VCaP (cell line): ENCODE data around the gene TOPBP1.

Experiments used
- H3K27ac ChIP-seq: fragments of 450-650 bp; 2 replicates; pipeline ENCODE4 v1.5.1; 2017
- TF ChIP-seq, protein P1 (sequence below): fragments of 450-650 bp; conservative IDR thresholded peaks from 2 replicates; pipeline ENCODE4 v1.5.1; 2017; ENCODE audit warnings: mild to moderate bottlenecking, moderate library complexity

The TOPBP1 gene

DNA sequence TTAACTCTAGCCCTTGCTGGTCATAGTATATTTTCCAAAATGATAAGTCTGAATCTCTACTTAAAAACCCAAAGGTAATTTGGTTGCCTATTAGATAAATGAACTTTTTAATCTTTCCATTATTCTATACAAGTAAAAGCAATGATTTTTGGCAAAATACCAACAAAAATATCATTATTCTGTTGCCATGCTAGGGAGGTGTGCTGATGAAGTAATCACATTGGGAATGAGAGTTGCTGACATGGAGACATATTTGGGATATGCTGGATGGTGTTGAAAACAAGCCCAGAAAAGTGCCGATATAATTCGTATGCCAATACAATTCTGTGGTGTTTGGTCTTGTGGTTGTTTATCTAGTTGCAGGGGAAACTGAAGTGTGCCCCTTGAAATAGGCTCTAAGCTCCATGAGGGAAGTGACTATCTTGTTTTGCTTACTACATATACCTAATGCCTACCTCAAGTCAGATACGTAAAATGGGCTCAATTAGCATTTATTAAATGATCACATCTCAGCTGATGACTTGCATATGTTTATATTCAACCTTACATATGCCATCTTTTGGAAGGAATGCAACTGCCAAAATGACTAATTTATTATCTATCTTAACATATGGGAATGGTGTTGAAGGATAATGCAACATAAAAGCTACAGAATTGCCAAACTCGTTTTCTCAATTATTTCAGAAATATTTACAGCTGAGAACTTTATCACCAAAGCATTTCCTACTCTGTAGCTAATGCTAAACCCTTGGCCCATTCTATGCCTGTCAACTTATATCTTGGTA, 5.8 kb downstream of the TOPBP1 start:
- H3K27ac ChIP-seq, result no peak overlapping the region
- TF ChIP-seq, protein P1, sequence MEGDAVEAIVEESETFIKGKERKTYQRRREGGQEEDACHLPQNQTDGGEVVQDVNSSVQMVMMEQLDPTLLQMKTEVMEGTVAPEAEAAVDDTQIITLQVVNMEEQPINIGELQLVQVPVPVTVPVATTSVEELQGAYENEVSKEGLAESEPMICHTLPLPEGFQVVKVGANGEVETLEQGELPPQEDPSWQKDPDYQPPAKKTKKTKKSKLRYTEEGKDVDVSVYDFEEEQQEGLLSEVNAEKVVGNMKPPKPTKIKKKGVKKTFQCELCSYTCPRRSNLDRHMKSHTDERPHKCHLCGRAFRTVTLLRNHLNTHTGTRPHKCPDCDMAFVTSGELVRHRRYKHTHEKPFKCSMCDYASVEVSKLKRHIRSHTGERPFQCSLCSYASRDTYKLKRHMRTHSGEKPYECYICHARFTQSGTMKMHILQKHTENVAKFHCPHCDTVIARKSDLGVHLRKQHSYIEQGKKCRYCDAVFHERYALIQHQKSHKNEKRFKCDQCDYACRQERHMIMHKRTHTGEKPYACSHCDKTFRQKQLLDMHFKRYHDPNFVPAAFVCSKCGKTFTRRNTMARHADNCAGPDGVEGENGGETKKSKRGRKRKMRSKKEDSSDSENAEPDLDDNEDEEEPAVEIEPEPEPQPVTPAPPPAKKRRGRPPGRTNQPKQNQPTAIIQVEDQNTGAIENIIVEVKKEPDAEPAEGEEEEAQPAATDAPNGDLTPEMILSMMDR, result no peak

DNA sequence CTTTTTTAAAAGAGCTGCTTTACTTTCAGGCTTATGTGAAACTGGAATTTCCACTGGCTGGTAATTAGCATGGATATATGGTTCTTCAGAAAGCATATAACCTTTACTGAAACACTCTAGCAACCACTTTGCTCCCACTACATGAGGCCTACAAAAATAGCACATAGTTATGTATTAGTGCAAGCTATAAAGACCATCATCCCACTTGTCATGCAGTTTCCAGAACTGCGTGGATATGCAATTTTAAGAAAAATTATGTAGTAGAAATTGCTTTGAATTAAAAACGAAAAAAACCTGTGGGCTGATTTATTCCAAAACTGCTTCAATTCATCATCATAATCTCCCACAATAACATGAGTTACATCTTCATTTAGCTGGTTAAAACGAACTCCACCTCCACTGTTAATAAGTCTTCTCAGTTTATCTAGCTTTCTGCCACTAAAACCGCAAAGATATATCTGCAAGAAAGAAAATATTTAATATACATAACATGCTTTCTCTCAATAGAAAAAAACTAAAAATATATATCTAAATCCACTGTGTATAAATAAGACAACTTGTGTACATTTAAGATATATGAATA, 12.2 kb downstream of the TOPBP1 start:
- TF ChIP-seq, protein P1, result no peak
- no peak overlapping the region for H3K27ac ChIP-seq

DNA sequence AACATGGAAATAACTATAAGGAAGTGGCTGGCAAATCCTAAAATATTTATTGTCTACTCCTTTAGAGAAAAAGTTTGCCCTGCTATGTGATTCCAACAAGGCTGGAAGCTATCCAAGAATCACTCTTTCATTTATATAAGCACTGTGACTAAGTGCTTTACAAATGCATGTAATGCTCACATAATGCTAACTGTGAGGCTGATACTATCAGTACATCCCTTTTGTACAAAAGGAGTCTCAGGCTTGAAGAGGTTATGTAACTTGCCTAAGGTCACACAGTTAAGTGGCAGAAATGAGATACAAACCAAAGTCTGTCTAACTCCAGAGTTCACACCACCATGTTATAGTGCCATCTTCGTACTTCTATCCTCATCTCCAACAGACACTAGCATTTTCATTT, 17.0 kb downstream of the TOPBP1 start:
- TF ChIP-seq, protein P1, result no peak
- no peak overlapping the region for H3K27ac ChIP-seq

GRCh38 chr3:133643611-133644010, 18.1 kb downstream of the TOPBP1 start:
- TF ChIP-seq, protein P1, result no peak
- no peak overlapping the region for H3K27ac ChIP-seq

DNA sequence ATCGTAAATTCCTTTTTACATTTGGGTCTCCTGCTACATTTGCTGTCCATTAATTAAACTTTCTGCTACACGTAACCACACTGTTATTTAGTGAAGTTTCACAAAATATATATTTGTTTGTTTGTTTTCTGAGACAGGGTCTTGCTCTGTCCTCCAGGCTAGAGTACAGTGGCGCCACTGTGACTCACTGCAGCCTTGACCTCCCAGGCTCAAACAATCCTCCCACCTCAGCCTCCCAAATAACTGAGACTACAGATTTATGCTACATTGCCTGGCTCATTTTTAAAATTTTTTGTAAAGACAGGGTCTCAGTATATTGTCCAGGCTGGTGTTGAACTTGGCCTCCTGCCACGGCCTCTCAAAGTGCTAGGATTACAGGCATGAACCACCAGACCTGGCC, 20.5 kb downstream of the TOPBP1 start:
- no peak overlapping the region for H3K27ac ChIP-seq
- TF ChIP-seq, protein P1, result no peak

GRCh38 chr3:133633439-133633838, 28.3 kb downstream of the TOPBP1 start:
- TF ChIP-seq, protein P1, result no peak

GRCh38 chr3:133629146-133629545, 32.6 kb downstream of the TOPBP1 start:
- H3K27ac ChIP-seq, result no peak overlapping the region
- TF ChIP-seq, protein P1, result no peak

More at GRCh38 chr3:133633439-133633838, 28.3 kb downstream of the TOPBP1 start:
- no peak overlapping the region for H3K27ac ChIP-seq
